ENCODE measurements around the gene TRERF1.
A peak's percentile ranks its signal among the peaks of the same experiment; 100 is the strongest.

TRERF1 gene

GRCh38 chr6:42271834-42272805 lies 179.6 kb downstream of the TRERF1 start:
- no peak for DNase-seq (ENCODE audit: low spot score)

- DNase-seq (ENCODE audit: low spot score) = no peak
Observed at GRCh38 chr6:42269974-42270510, 181.7 kb downstream of the TRERF1 start.

GRCh38 chr6:42269553-42269952 lies 182.2 kb downstream of the TRERF1 start:
- DNase-seq (ENCODE audit: low spot score) = no peak

GRCh38 chr6:42268835-42269204 lies 182.9 kb downstream of the TRERF1 start:
- DNase-seq (ENCODE audit: low spot score) = no peak

- DNase-seq (ENCODE audit: low spot score) = no peak
Observed at GRCh38 chr6:42268016-42268834, 183.5 kb downstream of the TRERF1 start.

- DNase-seq (ENCODE audit: low spot score) = no peak
Observed at GRCh38 chr6:42266538-42266937, 185.2 kb downstream of the TRERF1 start.

- DNase-seq (ENCODE audit: low spot score) = no peak
Observed at GRCh38 chr6:42264852-42265390, 186.8 kb downstream of the TRERF1 start.

GRCh38 chr6:42264162-42264851 lies 187.4 kb downstream of the TRERF1 start:
- DNase-seq (ENCODE audit: low spot score) = no peak

- DNase-seq (ENCODE audit: low spot score) = no peak
Observed at GRCh38 chr6:42263165-42263728, 188.5 kb downstream of the TRERF1 start.

GRCh38 chr6:42260972-42261371 lies 190.8 kb downstream of the TRERF1 start:
- no peak for DNase-seq (ENCODE audit: low spot score)

- no peak for DNase-seq (ENCODE audit: low spot score)
Observed at GRCh38 chr6:42260396-42260888, 191.3 kb downstream of the TRERF1 start.

- no peak for DNase-seq (ENCODE audit: low spot score)
Observed at GRCh38 chr6:42259841-42260395, 191.8 kb downstream of the TRERF1 start.

- no peak for DNase-seq (ENCODE audit: low spot score)
Observed at GRCh38 chr6:42259286-42259685, 192.4 kb downstream of the TRERF1 start.

- DNase-seq (ENCODE audit: low spot score) = no peak
Observed at GRCh38 chr6:42257614-42258013, 194.1 kb downstream of the TRERF1 start.

GRCh38 chr6:42257063-42257462 lies 194.7 kb downstream of the TRERF1 start:
- no peak for DNase-seq (ENCODE audit: low spot score)

GRCh38 chr6:42255050-42255449 lies 196.7 kb downstream of the TRERF1 start:
- no peak for DNase-seq (ENCODE audit: low spot score)

GRCh38 chr6:42254505-42254904 lies 197.2 kb downstream of the TRERF1 start:
- no peak for DNase-seq (ENCODE audit: low spot score)

GRCh38 chr6:42251911-42252637 lies 199.7 kb downstream of the TRERF1 start:
- DNase-seq (ENCODE audit: low spot score) = peak; percentile 44

- no peak for DNase-seq (ENCODE audit: low spot score)
Observed at GRCh38 chr6:42251500-42251899, 200.2 kb downstream of the TRERF1 start.

- no peak for DNase-seq (ENCODE audit: low spot score)
Observed at GRCh38 chr6:42250274-42250931, 201.3 kb downstream of the TRERF1 start.
